Measurements from ENCODE around the gene WEE2. TPM values are rescaled to one million over a fixed set of nuclear protein-coding genes. Genes with fewer than 3 reads are reported as not detected.

WEE2 gene
- not detected for total RNA-seq

- Histone ChIP-seq H3K27ac (ENCODE audit: low read depth, low read length) (no peak within 1 kb of the TSS), H3K9ac (ENCODE audit: low read depth in 1 of 3, low read length in 3 of 3) (no peak within 1 kb of the TSS), H3K9me3 (ENCODE audit: control insufficient read depth in 3 of 3, low read length in 3 of 3) (no peaks in the 10 kb centered on the region), H3K4me1 (ENCODE audit: control insufficient read depth in 3 of 3, insufficient read depth in 3 of 3, low read length in 3 of 3) (peaks cover 0 to 6% (median 6%) of the 10 kb centered on the region in 3 donors), H3K4me3 (ENCODE audit: low read length in 3 of 3) (no peak within 1 kb of the TSS), H3K27me3 (ENCODE audit: control insufficient read depth in 3 of 3, insufficient read depth in 3 of 3, low read length in 3 of 3) (no peaks in the 10 kb centered on the region), H3K36me3 (ENCODE audit: control insufficient read depth in 3 of 3, insufficient read depth in 3 of 3, low read length in 3 of 3) (no peaks in the 10 kb centered on the region)
These were observed at the start of gene WEE2 for GRCh38 chr7:141708351-141708750. Gene WEE2 (plus strand): TSS chr7:141708353. CDS start chr7:141708759, 406 bp downstream.

- Histone ChIP-seq H3K9ac (ENCODE audit: low read depth in 1 of 3, low read length in 3 of 3) (no peak overlapping the region), H3K4me3 (ENCODE audit: low read length in 3 of 3) (no peak overlapping the region), H3K36me3 (ENCODE audit: control insufficient read depth in 3 of 3, insufficient read depth in 3 of 3, low read length in 3 of 3) (peaks cover 24 to 57% (median 33%) of the 10 kb centered on the region in 3 donors), H3K27ac (ENCODE audit: low read depth, low read length) (no peak overlapping the region), H3K4me1 (ENCODE audit: control insufficient read depth in 3 of 3, insufficient read depth in 3 of 3, low read length in 3 of 3) (peaks cover 0 to 2% (median 0%) of the 10 kb centered on the region in 3 donors), H3K27me3 (ENCODE audit: control insufficient read depth in 3 of 3, insufficient read depth in 3 of 3, low read length in 3 of 3) (no peaks in the 10 kb centered on the region), H3K9me3 (ENCODE audit: control insufficient read depth in 3 of 3, low read length in 3 of 3) (no peaks in the 10 kb centered on the region)
These were observed 48.7 kb upstream of the WEE2 start for GRCh38 chr7:141659501-141659900.

GRCh38 chr7:141660259-141660658, 47.9 kb upstream of the WEE2 start:
- H3K9me3 ChIP-seq (ENCODE audit: control insufficient read depth in 3 of 3, low read length in 3 of 3), result no peaks in the 10 kb centered on the region
- no peaks in the 10 kb centered on the region for H3K27me3 ChIP-seq (ENCODE audit: control insufficient read depth in 3 of 3, insufficient read depth in 3 of 3, low read length in 3 of 3)
- no peak overlapping the region for H3K4me3 ChIP-seq (ENCODE audit: low read length in 3 of 3)
- no peak overlapping the region for H3K9ac ChIP-seq (ENCODE audit: low read depth in 1 of 3, low read length in 3 of 3)
- H3K27ac ChIP-seq (ENCODE audit: low read depth, low read length), result peak overlapping the region; percentile 18
- peaks cover 31 to 63% (median 40%) of the 10 kb centered on the region in 3 donors for H3K36me3 ChIP-seq (ENCODE audit: control insufficient read depth in 3 of 3, insufficient read depth in 3 of 3, low read length in 3 of 3)
- H3K4me1 ChIP-seq (ENCODE audit: control insufficient read depth in 3 of 3, insufficient read depth in 3 of 3, low read length in 3 of 3), result peaks cover 0 to 2% (median 0%) of the 10 kb centered on the region in 3 donors

GRCh38 chr7:141663081-141663849, 44.9 kb upstream of the WEE2 start:
- no peak overlapping the region for H3K27ac ChIP-seq (ENCODE audit: low read depth, low read length)
- H3K4me1 ChIP-seq (ENCODE audit: control insufficient read depth in 3 of 3, insufficient read depth in 3 of 3, low read length in 3 of 3), result peaks cover 0 to 2% (median 0%) of the 10 kb centered on the region in 3 donors
- H3K9ac ChIP-seq (ENCODE audit: low read depth in 1 of 3, low read length in 3 of 3), result no peak overlapping the region
- no peaks in the 10 kb centered on the region for H3K9me3 ChIP-seq (ENCODE audit: control insufficient read depth in 3 of 3, low read length in 3 of 3)
- H3K4me3 ChIP-seq (ENCODE audit: low read length in 3 of 3), result no peak overlapping the region
- H3K36me3 ChIP-seq (ENCODE audit: control insufficient read depth in 3 of 3, insufficient read depth in 3 of 3, low read length in 3 of 3), result peaks cover 33 to 58% (median 43%) of the 10 kb centered on the region in 3 donors
- no peaks in the 10 kb centered on the region for H3K27me3 ChIP-seq (ENCODE audit: control insufficient read depth in 3 of 3, insufficient read depth in 3 of 3, low read length in 3 of 3)

GRCh38 chr7:141664450-141664849, 43.7 kb upstream of the WEE2 start:
- Histone ChIP-seq H3K9ac (ENCODE audit: low read depth in 1 of 3, low read length in 3 of 3) (no peak overlapping the region), H3K9me3 (ENCODE audit: control insufficient read depth in 3 of 3, low read length in 3 of 3) (no peaks in the 10 kb centered on the region), H3K27me3 (ENCODE audit: control insufficient read depth in 3 of 3, insufficient read depth in 3 of 3, low read length in 3 of 3) (no peaks in the 10 kb centered on the region), H3K4me1 (ENCODE audit: control insufficient read depth in 3 of 3, insufficient read depth in 3 of 3, low read length in 3 of 3) (peaks cover 0 to under 1% (median 0%) of the 10 kb centered on the region in 3 donors), H3K27ac (ENCODE audit: low read depth, low read length) (no peak overlapping the region), H3K36me3 (ENCODE audit: control insufficient read depth in 3 of 3, insufficient read depth in 3 of 3, low read length in 3 of 3) (peaks cover 29 to 51% (median 41%) of the 10 kb centered on the region in 3 donors), H3K4me3 (ENCODE audit: low read length in 3 of 3) (no peak overlapping the region)

- no peaks in the 10 kb centered on the region for H3K27me3 ChIP-seq (ENCODE audit: control insufficient read depth in 3 of 3, insufficient read depth in 3 of 3, low read length in 3 of 3)
- peaks cover 27 to 41% (median 34%) of the 10 kb centered on the region in 3 donors for H3K36me3 ChIP-seq (ENCODE audit: control insufficient read depth in 3 of 3, insufficient read depth in 3 of 3, low read length in 3 of 3)
These were observed 42.7 kb upstream of the WEE2 start for GRCh38 chr7:141665208-141666035.

GRCh38 chr7:141666071-141666470, 42.1 kb upstream of the WEE2 start:
- Histone ChIP-seq H3K4me3 (ENCODE audit: low read length in 3 of 3) (no peak overlapping the region), H3K9me3 (ENCODE audit: control insufficient read depth in 3 of 3, low read length in 3 of 3) (no peaks in the 10 kb centered on the region), H3K9ac (ENCODE audit: low read depth in 1 of 3, low read length in 3 of 3) (no peak overlapping the region), H3K4me1 (ENCODE audit: control insufficient read depth in 3 of 3, insufficient read depth in 3 of 3, low read length in 3 of 3) (no peaks in the 10 kb centered on the region), H3K27ac (ENCODE audit: low read depth, low read length) (no peak overlapping the region), H3K27me3 (ENCODE audit: control insufficient read depth in 3 of 3, insufficient read depth in 3 of 3, low read length in 3 of 3) (no peaks in the 10 kb centered on the region), H3K36me3 (ENCODE audit: control insufficient read depth in 3 of 3, insufficient read depth in 3 of 3, low read length in 3 of 3) (peaks cover 29 to 42% (median 34%) of the 10 kb centered on the region in 3 donors)

More at GRCh38 chr7:141665208-141666035, 42.7 kb upstream of the WEE2 start:
- Histone ChIP-seq H3K9ac (ENCODE audit: low read depth in 1 of 3, low read length in 3 of 3) (no peak overlapping the region), H3K4me3 (ENCODE audit: low read length in 3 of 3) (no peak overlapping the region), H3K27ac (ENCODE audit: low read depth, low read length) (no peak overlapping the region), H3K9me3 (ENCODE audit: control insufficient read depth in 3 of 3, low read length in 3 of 3) (no peaks in the 10 kb centered on the region), H3K4me1 (ENCODE audit: control insufficient read depth in 3 of 3, insufficient read depth in 3 of 3, low read length in 3 of 3) (no peaks in the 10 kb centered on the region)

GRCh38 chr7:141668853-141669252, 39.3 kb upstream of the WEE2 start:
- no peak overlapping the region for H3K27ac ChIP-seq (ENCODE audit: low read depth, low read length)
- no peaks in the 10 kb centered on the region for H3K4me1 ChIP-seq (ENCODE audit: control insufficient read depth in 3 of 3, insufficient read depth in 3 of 3, low read length in 3 of 3)
- no peak overlapping the region for H3K9ac ChIP-seq (ENCODE audit: low read depth in 1 of 3, low read length in 3 of 3)
- H3K4me3 ChIP-seq (ENCODE audit: low read length in 3 of 3), result no peak overlapping the region
- no peaks in the 10 kb centered on the region for H3K9me3 ChIP-seq (ENCODE audit: control insufficient read depth in 3 of 3, low read length in 3 of 3)
- H3K36me3 ChIP-seq (ENCODE audit: control insufficient read depth in 3 of 3, insufficient read depth in 3 of 3, low read length in 3 of 3), result peaks cover 19 to 34% (median 25%) of the 10 kb centered on the region in 3 donors
- no peaks in the 10 kb centered on the region for H3K27me3 ChIP-seq (ENCODE audit: control insufficient read depth in 3 of 3, insufficient read depth in 3 of 3, low read length in 3 of 3)

- peaks cover 0 to 5% (median 3%) of the 10 kb centered on the region in 3 donors for H3K4me1 ChIP-seq (ENCODE audit: control insufficient read depth in 3 of 3, insufficient read depth in 3 of 3, low read length in 3 of 3)
- H3K27me3 ChIP-seq (ENCODE audit: control insufficient read depth in 3 of 3, insufficient read depth in 3 of 3, low read length in 3 of 3), result no peaks in the 10 kb centered on the region
- H3K36me3 ChIP-seq (ENCODE audit: control insufficient read depth in 3 of 3, insufficient read depth in 3 of 3, low read length in 3 of 3), result peaks cover 2 to 16% (median 5%) of the 10 kb centered on the region in 3 donors
- H3K9me3 ChIP-seq (ENCODE audit: control insufficient read depth in 3 of 3, low read length in 3 of 3), result no peaks in the 10 kb centered on the region
- H3K4me3 ChIP-seq (ENCODE audit: low read length in 3 of 3), result no peak overlapping the region
- no peak overlapping the region for H3K27ac ChIP-seq (ENCODE audit: low read depth, low read length)
- H3K9ac ChIP-seq (ENCODE audit: low read depth in 1 of 3, low read length in 3 of 3), result no peak overlapping the region
These were observed 36.3 kb upstream of the WEE2 start for GRCh38 chr7:141671705-141672496.

Data from skeletal muscle tissue (tissue), 4 donors.